GM23338 (cell line): ENCODE data around the gene OXGR1. TPM values are rescaled to one million over a fixed set of nuclear protein-coding genes. Genes with fewer than 3 reads are reported as not detected.

ENCODE experiments used
- ATAC-seq: fragments of 200-7000 bp; cut with Tn5 transposase; 3 replicates; pipeline ENCODE4 v1.9.1; 2020
- DNase-seq: peaks from one replicate; pipeline ENCODE4 v3.0.0-alpha.2; 2015; ENCODE audit warnings: low spot score
- H2AFZ ChIP-seq: fragments of 200-600 bp; sonication (generic); 2 replicates; pipeline ENCODE4 v1.8.0; 2016; ENCODE audit warnings: antibody characterized with exemption, mild to moderate bottlenecking, moderate library complexity
- H3F3A ChIP-seq: fragments of 200-600 bp; sonication (generic); replicated peaks from 2 replicates; pipeline ENCODE4 v1.8.0; 2017; ENCODE audit warnings: antibody characterized with exemption, mixed run types, low read depth
- H3K27ac ChIP-seq: fragments of 200-600 bp; sonication (generic); 2 replicates; pipeline ENCODE4 v1.6.1; 2016; ENCODE audit warnings: low read depth
- H3K27me3 ChIP-seq: fragments of 200-600 bp; sonication (generic); 2 replicates; pipeline ENCODE4 v1.8.0; 2016; ENCODE audit warnings: mild to moderate bottlenecking, mixed run types, moderate library complexity; ENCODE audit not compliant: insufficient read depth
- H3K36me3 ChIP-seq: fragments of 200-600 bp; sonication (generic); 2 replicates; pipeline ENCODE4 v1.8.0; 2016; ENCODE audit warnings: mild to moderate bottlenecking; ENCODE audit not compliant: insufficient read depth
- H3K4me1 ChIP-seq: fragments of 200-600 bp; sonication (generic); 2 replicates; pipeline ENCODE4 v1.8.0; 2016; ENCODE audit warnings: mild to moderate bottlenecking, moderate library complexity; ENCODE audit not compliant: insufficient read depth
- H3K4me2 ChIP-seq: fragments of 200-600 bp; sonication (generic); 2 replicates; pipeline ENCODE4 v1.7.1; 2017; ENCODE audit warnings: mixed run types
- H3K4me3 ChIP-seq: fragments of 200-600 bp; sonication (generic); 2 replicates; pipeline ENCODE4 v1.6.1; 2016; ENCODE audit warnings: mixed run types
- H3K79me2 ChIP-seq: fragments of 200-600 bp; sonication (generic); replicated peaks from 2 replicates; pipeline ENCODE4 v1.8.0; 2017; ENCODE audit warnings: mild to moderate bottlenecking; ENCODE audit not compliant: insufficient read depth
- H3K9me2 ChIP-seq: fragments of 200-600 bp; sonication (generic); 2 replicates; pipeline ENCODE4 v1.8.0; 2017; ENCODE audit not compliant: insufficient read depth
- H4K20me1 ChIP-seq: fragments of 200-600 bp; sonication (generic); replicated peaks from 2 replicates; pipeline ENCODE4 v1.8.0; 2017; ENCODE audit warnings: mild to moderate bottlenecking; ENCODE audit not compliant: insufficient read depth
- H3K27ac Mint-ChIP-seq: 2 replicates; pipeline ENCODE4 v1.8.0; 2020; ENCODE audit warnings: inconsistent platforms, mild to moderate bottlenecking, moderate library complexity, mixed read lengths
- H3K27me3 Mint-ChIP-seq: 3 replicates; pipeline ENCODE4 v1.8.0; 2022; ENCODE audit warnings: low read depth, mild to moderate bottlenecking, moderate library complexity, mixed read lengths, inconsistent platforms; ENCODE audit not compliant: insufficient read depth, poor library complexity
- H3K36me3 Mint-ChIP-seq: 3 replicates; pipeline ENCODE4 v1.8.0; 2021; ENCODE audit warnings: low read depth, mild to moderate bottlenecking, inconsistent platforms, moderate library complexity, mixed read lengths
- H3K4me1 Mint-ChIP-seq: 3 replicates; pipeline ENCODE4 v1.8.0; 2020; ENCODE audit warnings: mild to moderate bottlenecking, inconsistent platforms, mixed read lengths
- H3K4me3 Mint-ChIP-seq: 3 replicates; pipeline ENCODE4 v1.8.0; 2021; ENCODE audit warnings: moderate library complexity, mild to moderate bottlenecking, inconsistent platforms, mixed read lengths
- H3K9me3 Mint-ChIP-seq: 3 replicates; pipeline ENCODE4 v1.8.0; 2020; ENCODE audit warnings: moderate library complexity, mild to moderate bottlenecking, inconsistent platforms, mixed read lengths
- CREB1 ChIP-seq: fragments of 250-450 bp; sonication (Bioruptor Pico); IDR thresholded peaks from 2 replicates; pipeline ENCODE4 v1.5.0; 2020; ENCODE audit warnings: low read depth, mild to moderate bottlenecking, moderate library complexity
- CTCF ChIP-seq, 2 experiments: fragments of 200-600 bp in 1 of 2; sonication (generic) in 1 of 2; conservative IDR thresholded peaks; 2 replicates each; pipeline versions ENCODE4 v1.5.1 to v1.6.1; 2016 to 2017; ENCODE audit warnings: antibody characterized with exemption in 2 of 2, low read depth in 2 of 2, mild to moderate bottlenecking in 2 of 2, moderate library complexity in 1 of 2
- ETS1 ChIP-seq: IDR thresholded peaks from 2 replicates; pipeline ENCODE4 v1.6.1; 2016; ENCODE audit warnings: antibody characterized with exemption
- EZH2phosphoT487 ChIP-seq: fragments of 200-600 bp; sonication (generic); IDR thresholded peaks from one replicate; pipeline ENCODE4 v1.8.1; 2018; ENCODE audit warnings: antibody characterized with exemption; ENCODE audit not compliant: unreplicated experiment
- JUNB ChIP-seq: IDR thresholded peaks from one replicate; pipeline ENCODE4 v1.6.1; 2016; ENCODE audit warnings: antibody characterized with exemption; ENCODE audit not compliant: unreplicated experiment
- NANOG ChIP-seq: IDR thresholded peaks from 2 replicates; pipeline ENCODE4 v1.6.1; 2016; ENCODE audit warnings: antibody characterized with exemption, borderline replicate concordance
- POLR2AphosphoS5 ChIP-seq: IDR thresholded peaks from 2 replicates; pipeline ENCODE4 v1.6.1; 2016; ENCODE audit warnings: antibody characterized with exemption, low read depth
- REST ChIP-seq: IDR thresholded peaks from one replicate; pipeline ENCODE4 v1.6.1; 2018; ENCODE audit warnings: antibody characterized with exemption; ENCODE audit not compliant: unreplicated experiment
- STAT1 ChIP-seq: IDR thresholded peaks from one replicate; pipeline ENCODE4 v1.6.1; 2016; ENCODE audit warnings: antibody characterized with exemption; ENCODE audit not compliant: unreplicated experiment
- ZNF114 ChIP-seq: fragments of 250-450 bp; sonication (Bioruptor Pico); IDR thresholded peaks from 2 replicates; pipeline ENCODE4 v1.5.0; 2020; ENCODE audit warnings: mild to moderate bottlenecking, moderate library complexity
- ZNF331 ChIP-seq: fragments of 250-450 bp; sonication (Bioruptor Pico); IDR thresholded peaks from 2 replicates; pipeline ENCODE4 v1.5.0; 2020; ENCODE audit warnings: low read depth, mild to moderate bottlenecking, moderate library complexity
- polyA plus RNA-seq: library from polyadenylated mRNA; unstranded; fragments of >200 nt; fragmentation: Nextera tagmentation; extraction: Ambion mirVana; gene quantifications from 2 replicates; pipeline ENCODE4 v1.2.1, GENCODE V29; 2016
- total RNA-seq: library from RNA; depleted of rRNA; stranded (reverse); fragments of >200 nt; shearing (Covaris generic); gene quantifications from 2 replicates; pipeline ENCODE4 v1.2.3, GENCODE V29; 2014
- TF ChIP-seq, protein P1 (sequence below): fragments of 250-450 bp; sonication (Bioruptor Pico); IDR thresholded peaks from 2 replicates; pipeline ENCODE4 v1.5.0; 2020; ENCODE audit warnings: mild to moderate bottlenecking, moderate library complexity

The OXGR1 gene
- total and polyA plus RNA-seq, 2 experiments from 2014 or later, result 0.29 to 0.80 TPM

GRCh38 chr13:97011446-97012131, 17.3 kb upstream of the OXGR1 start:
- no peak overlapping the region for H3K27ac Mint-ChIP-seq
- no peak for ATAC-seq
- Histone ChIP-seq H3K4me1 (no peaks in the 10 kb centered on the region), H4K20me1 (no peaks in the 10 kb centered on the region), H3K4me3 (no peak overlapping the region), H3K27ac (no peak overlapping the region), H3K27me3 (no peaks in the 10 kb centered on the region), H2AFZ (no peak overlapping the region), H3K9me2 (no peaks in the 10 kb centered on the region), H3K79me2 (no peaks in the 10 kb centered on the region), H3F3A (no peaks in the 10 kb centered on the region), H3K4me2 (no peak overlapping the region), H3K36me3 (no peaks in the 10 kb centered on the region)
- TF ChIP-seq REST (no peak), STAT1 (no peak), POLR2AphosphoS5 (no peak), ETS1 (no peak), NANOG (no peak), ZNF114 (no peak), ZNF331 (CRISPR knock-in tag) (no peak), CREB1 (no peak), JUNB (no peak), CTCF (conservative IDR thresholded peaks at IDR 0.05; ENCODE audit: low read depth in 2 of 2) (no peak), EZH2phosphoT487 (no peak)
- TF ChIP-seq, protein P1, sequence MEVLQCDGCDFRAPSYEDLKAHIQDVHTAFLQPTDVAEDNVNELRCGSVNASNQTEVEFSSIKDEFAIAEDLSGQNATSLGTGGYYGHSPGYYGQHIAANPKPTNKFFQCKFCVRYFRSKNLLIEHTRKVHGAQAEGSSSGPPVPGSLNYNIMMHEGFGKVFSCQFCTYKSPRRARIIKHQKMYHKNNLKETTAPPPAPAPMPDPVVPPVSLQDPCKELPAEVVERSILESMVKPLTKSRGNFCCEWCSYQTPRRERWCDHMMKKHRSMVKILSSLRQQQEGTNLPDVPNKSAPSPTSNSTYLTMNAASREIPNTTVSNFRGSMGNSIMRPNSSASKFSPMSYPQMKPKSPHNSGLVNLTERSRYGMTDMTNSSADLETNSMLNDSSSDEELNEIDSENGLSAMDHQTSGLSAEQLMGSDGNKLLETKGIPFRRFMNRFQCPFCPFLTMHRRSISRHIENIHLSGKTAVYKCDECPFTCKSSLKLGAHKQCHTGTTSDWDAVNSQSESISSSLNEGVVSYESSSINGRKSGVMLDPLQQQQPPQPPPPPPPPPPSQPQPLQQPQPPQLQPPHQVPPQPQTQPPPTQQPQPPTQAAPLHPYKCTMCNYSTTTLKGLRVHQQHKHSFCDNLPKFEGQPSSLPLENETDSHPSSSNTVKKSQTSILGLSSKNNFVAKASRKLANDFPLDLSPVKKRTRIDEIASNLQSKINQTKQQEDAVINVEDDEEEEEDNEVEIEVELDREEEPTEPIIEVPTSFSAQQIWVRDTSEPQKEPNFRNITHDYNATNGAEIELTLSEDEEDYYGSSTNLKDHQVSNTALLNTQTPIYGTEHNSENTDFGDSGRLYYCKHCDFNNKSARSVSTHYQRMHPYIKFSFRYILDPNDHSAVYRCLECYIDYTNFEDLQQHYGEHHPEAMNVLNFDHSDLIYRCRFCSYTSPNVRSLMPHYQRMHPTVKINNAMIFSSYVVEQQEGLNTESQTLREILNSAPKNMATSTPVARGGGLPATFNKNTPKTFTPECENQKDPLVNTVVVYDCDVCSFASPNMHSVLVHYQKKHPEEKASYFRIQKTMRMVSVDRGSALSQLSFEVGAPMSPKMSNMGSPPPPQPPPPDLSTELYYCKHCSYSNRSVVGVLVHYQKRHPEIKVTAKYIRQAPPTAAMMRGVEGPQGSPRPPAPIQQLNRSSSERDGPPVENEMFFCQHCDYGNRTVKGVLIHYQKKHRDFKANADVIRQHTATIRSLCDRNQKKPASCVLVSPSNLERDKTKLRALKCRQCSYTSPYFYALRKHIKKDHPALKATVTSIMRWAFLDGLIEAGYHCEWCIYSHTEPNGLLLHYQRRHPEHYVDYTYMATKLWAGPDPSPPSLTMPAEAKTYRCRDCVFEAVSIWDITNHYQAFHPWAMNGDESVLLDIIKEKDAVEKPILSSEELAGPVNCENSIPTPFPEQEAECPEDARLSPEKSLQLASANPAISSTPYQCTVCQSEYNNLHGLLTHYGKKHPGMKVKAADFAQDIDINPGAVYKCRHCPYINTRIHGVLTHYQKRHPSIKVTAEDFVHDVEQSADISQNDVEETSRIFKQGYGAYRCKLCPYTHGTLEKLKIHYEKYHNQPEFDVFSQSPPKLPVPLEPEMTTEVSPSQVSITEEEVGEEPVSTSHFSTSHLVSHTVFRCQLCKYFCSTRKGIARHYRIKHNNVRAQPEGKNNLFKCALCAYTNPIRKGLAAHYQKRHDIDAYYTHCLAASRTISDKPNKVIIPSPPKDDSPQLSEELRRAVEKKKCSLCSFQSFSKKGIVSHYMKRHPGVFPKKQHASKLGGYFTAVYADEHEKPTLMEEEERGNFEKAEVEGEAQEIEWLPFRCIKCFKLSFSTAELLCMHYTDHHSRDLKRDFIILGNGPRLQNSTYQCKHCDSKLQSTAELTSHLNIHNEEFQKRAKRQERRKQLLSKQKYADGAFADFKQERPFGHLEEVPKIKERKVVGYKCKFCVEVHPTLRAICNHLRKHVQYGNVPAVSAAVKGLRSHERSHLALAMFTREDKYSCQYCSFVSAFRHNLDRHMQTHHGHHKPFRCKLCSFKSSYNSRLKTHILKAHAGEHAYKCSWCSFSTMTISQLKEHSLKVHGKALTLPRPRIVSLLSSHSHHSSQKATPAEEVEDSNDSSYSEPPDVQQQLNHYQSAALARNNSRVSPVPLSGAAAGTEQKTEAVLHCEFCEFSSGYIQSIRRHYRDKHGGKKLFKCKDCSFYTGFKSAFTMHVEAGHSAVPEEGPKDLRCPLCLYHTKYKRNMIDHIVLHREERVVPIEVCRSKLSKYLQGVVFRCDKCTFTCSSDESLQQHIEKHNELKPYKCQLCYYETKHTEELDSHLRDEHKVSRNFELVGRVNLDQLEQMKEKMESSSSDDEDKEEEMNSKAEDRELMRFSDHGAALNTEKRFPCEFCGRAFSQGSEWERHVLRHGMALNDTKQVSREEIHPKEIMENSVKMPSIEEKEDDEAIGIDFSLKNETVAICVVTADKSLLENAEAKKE (CRISPR knock-in tag), result no peak
- no peak for DNase-seq
- H3K36me3 Mint-ChIP-seq, result no peaks in the 10 kb centered on the region
- no peaks in the 10 kb centered on the region for H3K4me1 Mint-ChIP-seq
- no peaks in the 10 kb centered on the region for H3K9me3 Mint-ChIP-seq
- no peak overlapping the region for H3K4me3 Mint-ChIP-seq
- no peaks in the 10 kb centered on the region for H3K27me3 Mint-ChIP-seq
